Natural killer cell treated with Interleukin-12 subunit alpha and Interleukin-12 subunit beta and Interleukin-15 and Interleukin-18, amount 100 ng/mL, for 72 hours (primary cell): ENCODE results near the gene IFIT1B. TPM values are rescaled to one million over a fixed set of nuclear protein-coding genes. Genes with fewer than 3 reads are reported as not detected.
"Not testable (repeated sequence)": the region's sequence is repeated elsewhere in the genome, so short reads cannot be mapped to it uniquely, and the experiment has no call there.

Source experiments
- ATAC-seq, 2 donors: fragments of 150-1000 bp; cut with Tn5 transposase in 1 of 2; sonication (Bioruptor Pico), chemical (Tn5 transposase) in 1 of 2; 2 replicates each; pipeline ENCODE4 v1.10.0; 2021
- DNase-seq: peaks from one replicate; pipeline ENCODE4 v3.0.0; 2022; ENCODE audit warnings: low spot score
- H3K27ac Mint-ChIP-seq, 2 donors: 1 replicate in 1 of 2; 2 replicates in 1 of 2; pipeline ENCODE4 v1.8.0; 2022; ENCODE audit warnings: mixed read lengths in 2 of 2, mild to moderate bottlenecking in 1 of 2, moderate library complexity in 1 of 2
- H3K27me3 Mint-ChIP-seq, 2 donors: 1 replicate in 1 of 2; 2 replicates in 1 of 2; pipeline ENCODE4 v1.8.0; 2022; ENCODE audit warnings: mixed read lengths in 2 of 2
- H3K36me3 Mint-ChIP-seq: one replicate; pipeline ENCODE4 v1.8.0; 2022; ENCODE audit warnings: mixed read lengths
- H3K4me1 Mint-ChIP-seq, 2 donors: 1 replicate in 1 of 2; 2 replicates in 1 of 2; pipeline ENCODE4 v1.8.0; 2022; ENCODE audit warnings: low read depth in 2 of 2, mixed read lengths in 2 of 2, mild to moderate bottlenecking in 1 of 2
- H3K4me3 Mint-ChIP-seq: one replicate; pipeline ENCODE4 v1.8.0; 2022; ENCODE audit warnings: mixed read lengths
- H3K9me3 Mint-ChIP-seq: 2 replicates; pipeline ENCODE4 v1.8.0; 2022; ENCODE audit warnings: mixed read lengths
- total RNA-seq, 2 donors: library from RNA; stranded (reverse); gene quantifications; one replicate each; pipeline ENCODE4 v1.2.3, GENCODE V29; 2022

IFIT1B gene
- total RNA-seq, 2 donors from 2014 or later = not detected

GRCh38 chr10:89399956-89400355, 22.1 kb downstream of the IFIT1B start:
- DNase-seq (no peak), ATAC-seq (no peak)
- no peak overlapping the region for H3K4me3 Mint-ChIP-seq
- peaks cover 0 to 5% of the 10 kb centered on the region in 2 donors for H3K4me1 Mint-ChIP-seq
- H3K36me3 Mint-ChIP-seq = no peaks in the 10 kb centered on the region
- H3K27ac Mint-ChIP-seq = no peak overlapping the region
- no peaks in the 10 kb centered on the region for H3K9me3 Mint-ChIP-seq
- H3K27me3 Mint-ChIP-seq = no peaks in the 10 kb centered on the region

GRCh38 chr10:89403043-89403442, 25.2 kb downstream of the IFIT1B start:
- Mint-ChIP-seq H3K9me3 (no peaks in the 10 kb centered on the region), H3K27me3 (peaks cover 0 to 4% of the 10 kb centered on the region in 2 donors), H3K4me3 (no peak overlapping the region), H3K4me1 (peaks cover 2 to 5% of the 10 kb centered on the region in 2 donors), H3K36me3 (no peaks in the 10 kb centered on the region), H3K27ac (no peak overlapping the region)
- DNase-seq (no peak), ATAC-seq (no peak)

- Mint-ChIP-seq H3K9me3 (no peaks in the 10 kb centered on the region), H3K36me3 (no peaks in the 10 kb centered on the region), H3K4me3 (no peak overlapping the region), H3K27me3 (peaks cover 0 to 4% of the 10 kb centered on the region in 2 donors), H3K4me1 (peaks cover 0 to 2% of the 10 kb centered on the region in 2 donors), H3K27ac (no peak overlapping the region)
- ATAC-seq = no peak
- DNase-seq = no peak
These were observed 26.5 kb downstream of the IFIT1B start for GRCh38 chr10:89404104-89405047.

- not testable (repeated sequence) for H3K27me3 Mint-ChIP-seq, H3K27ac Mint-ChIP-seq, DNase-seq, H3K4me3 Mint-ChIP-seq, ATAC-seq, H3K9me3 Mint-ChIP-seq, H3K36me3 Mint-ChIP-seq, H3K4me1 Mint-ChIP-seq
These were observed 28.3 kb downstream of the IFIT1B start for GRCh38 chr10:89406178-89406577.

GRCh38 chr10:89407792-89408191, 29.9 kb downstream of the IFIT1B start:
- H3K27me3 Mint-ChIP-seq = not testable (repeated sequence)

GRCh38 chr10:89409282-89409681, 31.4 kb downstream of the IFIT1B start:
- H3K4me1 Mint-ChIP-seq = peaks cover 11 to 17% of the 10 kb centered on the region in 2 donors
- H3K9me3 Mint-ChIP-seq, H3K27ac Mint-ChIP-seq, H3K36me3 Mint-ChIP-seq, H3K27me3 Mint-ChIP-seq, H3K4me3 Mint-ChIP-seq, DNase-seq, ATAC-seq: not testable (repeated sequence)

More at GRCh38 chr10:89407792-89408191, 29.9 kb downstream of the IFIT1B start:
- H3K4me1 Mint-ChIP-seq = peaks cover 6 to 15% of the 10 kb centered on the region in 2 donors
- not testable (repeated sequence) for H3K36me3 Mint-ChIP-seq, H3K9me3 Mint-ChIP-seq, DNase-seq, ATAC-seq, H3K27ac Mint-ChIP-seq, H3K4me3 Mint-ChIP-seq

GRCh38 chr10:89410551-89410950, 32.7 kb downstream of the IFIT1B start:
- H3K27ac Mint-ChIP-seq, H3K4me3 Mint-ChIP-seq, ATAC-seq: not testable (repeated sequence)

GRCh38 chr10:89411135-89411534, 33.3 kb downstream of the IFIT1B start:
- H3K36me3 Mint-ChIP-seq, H3K27ac Mint-ChIP-seq, H3K4me3 Mint-ChIP-seq, ATAC-seq, DNase-seq, H3K27me3 Mint-ChIP-seq, H3K9me3 Mint-ChIP-seq: not testable (repeated sequence)
- peaks cover 22 to 25% of the 10 kb centered on the region in 2 donors for H3K4me1 Mint-ChIP-seq

More at GRCh38 chr10:89410551-89410950, 32.7 kb downstream of the IFIT1B start:
- H3K4me1 Mint-ChIP-seq = peaks cover 16 to 22% of the 10 kb centered on the region in 2 donors
- H3K36me3 Mint-ChIP-seq, H3K9me3 Mint-ChIP-seq, DNase-seq, H3K27me3 Mint-ChIP-seq: not testable (repeated sequence)

- H3K27me3 Mint-ChIP-seq, DNase-seq, H3K36me3 Mint-ChIP-seq, H3K9me3 Mint-ChIP-seq, ATAC-seq: not testable (repeated sequence)
- Mint-ChIP-seq H3K27ac (peak overlapping the region in 1 of 2 donors; percentile 49), H3K4me3 (peak overlapping the region; percentile 15), H3K4me1 (peaks cover 30% of the 10 kb centered on the region in 2 donors)
These were observed 34.4 kb downstream of the IFIT1B start for GRCh38 chr10:89412276-89412675.

GRCh38 chr10:89413398-89413912, 35.6 kb downstream of the IFIT1B start:
- DNase-seq (no peak), ATAC-seq (no peak)
- H3K4me1 Mint-ChIP-seq = peaks cover 36 to 38% of the 10 kb centered on the region in 2 donors
- no peaks in the 10 kb centered on the region for H3K9me3 Mint-ChIP-seq
- H3K27me3 Mint-ChIP-seq = no peaks in the 10 kb centered on the region
- H3K36me3 Mint-ChIP-seq = peaks cover 14% of the 10 kb centered on the region
- peak overlapping the region; percentile 91 to 96 for H3K27ac Mint-ChIP-seq
- H3K4me3 Mint-ChIP-seq = peak overlapping the region; percentile 97

- DNase-seq (peak; percentile 72), ATAC-seq (peak; percentile 85 to 90)
- Mint-ChIP-seq H3K36me3 (peaks cover 14% of the 10 kb centered on the region), H3K4me1 (peaks cover 36 to 40% of the 10 kb centered on the region in 2 donors), H3K4me3 (peak within 1 kb of the TSS; percentile 97), H3K27ac (peak within 1 kb of the TSS; percentile 91 to 96), H3K27me3 (no peaks in the 10 kb centered on the region), H3K9me3 (no peaks in the 10 kb centered on the region)
These were observed 36.5 kb downstream of the IFIT1B start, which contains the start of gene IFIT5 for GRCh38 chr10:89414146-89414878. Gene IFIT5 (plus strand): TSS chr10:89414568. CDS start chr10:89414799, 231 bp downstream.

GRCh38 chr10:89414879-89415821, 37.3 kb downstream of the IFIT1B start:
- peak overlapping the region; percentile 97 for H3K4me3 Mint-ChIP-seq
- peaks cover 14% of the 10 kb centered on the region for H3K36me3 Mint-ChIP-seq
- H3K27ac Mint-ChIP-seq = peak overlapping the region; percentile 91 to 96
- DNase-seq (peak; percentile 72), ATAC-seq (peak; percentile 80 to 83)
- H3K27me3 Mint-ChIP-seq = no peaks in the 10 kb centered on the region
- H3K4me1 Mint-ChIP-seq = peaks cover 36 to 40% of the 10 kb centered on the region in 2 donors
- H3K9me3 Mint-ChIP-seq = no peaks in the 10 kb centered on the region

- Mint-ChIP-seq H3K27me3 (no peaks in the 10 kb centered on the region), H3K9me3 (no peaks in the 10 kb centered on the region), H3K27ac (peak overlapping the region; percentile 91 to 96), H3K36me3 (peaks cover 14% of the 10 kb centered on the region), H3K4me3 (peak overlapping the region; percentile 97), H3K4me1 (peaks cover 30 to 34% of the 10 kb centered on the region in 2 donors)
- DNase-seq (no peak), ATAC-seq (no peak)
These were observed 38.6 kb downstream of the IFIT1B start for GRCh38 chr10:89416465-89416864.
